Mesothelial cell of epicardium (in vitro differentiated cells): ENCODE data around the gene QSOX1. TPM values are rescaled to one million over a fixed set of nuclear protein-coding genes. Genes with fewer than 3 reads are reported as not detected.
A peak's percentile ranks its signal among the peaks of the same experiment; 100 is the strongest.

Source experiments
- DNase-seq, 2 experiments: peaks; one replicate each; pipeline ENCODE4 v3.0.0; 2021; ENCODE audit warnings: low spot score in 2 of 2; ENCODE audit not compliant: unreplicated experiment in 2 of 2
- H3K27ac Mint-ChIP-seq: 2 replicates; pipeline ENCODE4 v1.8.0; 2021; ENCODE audit warnings: mixed read lengths
- H3K27me3 Mint-ChIP-seq: 2 replicates; pipeline ENCODE4 v1.8.0; 2021; ENCODE audit warnings: low read depth, mixed read lengths
- H3K36me3 Mint-ChIP-seq: 2 replicates; pipeline ENCODE4 v1.8.0; 2021; ENCODE audit warnings: mixed read lengths
- H3K4me1 Mint-ChIP-seq: 2 replicates; pipeline ENCODE4 v1.8.0; 2021; ENCODE audit warnings: mixed read lengths
- H3K4me3 Mint-ChIP-seq: 2 replicates; pipeline ENCODE4 v1.8.0; 2021; ENCODE audit warnings: mild to moderate bottlenecking, moderate library complexity, mixed read lengths
- H3K9me3 Mint-ChIP-seq: 2 replicates; pipeline ENCODE4 v1.8.0; 2021; ENCODE audit warnings: mixed read lengths
- total RNA-seq: library from RNA; stranded (reverse); gene quantifications from 3 replicates; pipeline ENCODE4 v1.2.1, GENCODE V29; 2021
- TF ChIP-seq, protein P1 (sequence below): fragments of 200-600 bp; sonication (generic); IDR thresholded peaks from one replicate; pipeline ENCODE4 v1.5.0; 2021; ENCODE audit warnings: antibody characterized with exemption; ENCODE audit not compliant: unreplicated experiment

Gene QSOX1
- total RNA-seq, 1 donor from 2014 or later: 70.6 TPM

DNA sequence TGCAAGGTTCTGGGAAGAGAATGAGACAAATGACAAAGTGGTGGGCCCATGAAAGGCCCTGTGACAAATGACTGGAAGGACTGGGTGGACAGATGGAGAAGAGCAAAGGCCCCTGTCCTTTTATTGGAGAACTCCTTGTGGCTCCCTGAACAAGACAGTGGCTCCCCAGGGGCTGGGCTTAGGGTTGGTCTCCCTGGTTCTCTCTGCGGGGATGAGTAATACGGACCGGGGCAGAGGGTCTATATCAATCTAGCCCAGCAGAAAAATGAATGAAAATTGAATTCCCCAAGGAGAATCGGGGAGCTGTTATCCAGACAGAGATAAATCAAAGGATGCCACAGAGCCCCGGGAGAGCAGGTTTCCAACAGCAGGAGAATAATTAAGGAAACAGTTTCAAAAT is 70.2 kb downstream of the QSOX1 start:
- DNase-seq: no peak
- TF ChIP-seq, protein P1, sequence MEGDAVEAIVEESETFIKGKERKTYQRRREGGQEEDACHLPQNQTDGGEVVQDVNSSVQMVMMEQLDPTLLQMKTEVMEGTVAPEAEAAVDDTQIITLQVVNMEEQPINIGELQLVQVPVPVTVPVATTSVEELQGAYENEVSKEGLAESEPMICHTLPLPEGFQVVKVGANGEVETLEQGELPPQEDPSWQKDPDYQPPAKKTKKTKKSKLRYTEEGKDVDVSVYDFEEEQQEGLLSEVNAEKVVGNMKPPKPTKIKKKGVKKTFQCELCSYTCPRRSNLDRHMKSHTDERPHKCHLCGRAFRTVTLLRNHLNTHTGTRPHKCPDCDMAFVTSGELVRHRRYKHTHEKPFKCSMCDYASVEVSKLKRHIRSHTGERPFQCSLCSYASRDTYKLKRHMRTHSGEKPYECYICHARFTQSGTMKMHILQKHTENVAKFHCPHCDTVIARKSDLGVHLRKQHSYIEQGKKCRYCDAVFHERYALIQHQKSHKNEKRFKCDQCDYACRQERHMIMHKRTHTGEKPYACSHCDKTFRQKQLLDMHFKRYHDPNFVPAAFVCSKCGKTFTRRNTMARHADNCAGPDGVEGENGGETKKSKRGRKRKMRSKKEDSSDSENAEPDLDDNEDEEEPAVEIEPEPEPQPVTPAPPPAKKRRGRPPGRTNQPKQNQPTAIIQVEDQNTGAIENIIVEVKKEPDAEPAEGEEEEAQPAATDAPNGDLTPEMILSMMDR: no peak

GRCh38 chr1:180225403-180225802 is 70.7 kb downstream of the QSOX1 start:
- TF ChIP-seq, protein P1: no peak
- Mint-ChIP-seq H3K27ac (no peak overlapping the region), H3K27me3 (peaks cover 82% of the 10 kb centered on the region)

More for the DNA sequence above, 70.2 kb downstream of the QSOX1 start:
- Mint-ChIP-seq H3K4me3 (no peak overlapping the region), H3K4me1 (peaks cover 2% of the 10 kb centered on the region), H3K36me3 (no peaks in the 10 kb centered on the region), H3K27me3 (peaks cover 80% of the 10 kb centered on the region), H3K9me3 (no peaks in the 10 kb centered on the region), H3K27ac (no peak overlapping the region)

GRCh38 chr1:180227861-180228647 is 73.4 kb downstream of the QSOX1 start:
- no peak for DNase-seq
- H3K27me3 Mint-ChIP-seq: peaks cover 89% of the 10 kb centered on the region
- TF ChIP-seq, protein P1: no peak
- H3K9me3 Mint-ChIP-seq: no peaks in the 10 kb centered on the region
- H3K36me3 Mint-ChIP-seq: no peaks in the 10 kb centered on the region
- H3K4me3 Mint-ChIP-seq: peak overlapping the region; percentile 58
- no peak overlapping the region for H3K27ac Mint-ChIP-seq
- peaks cover 9% of the 10 kb centered on the region for H3K4me1 Mint-ChIP-seq

More at GRCh38 chr1:180225403-180225802, 70.7 kb downstream of the QSOX1 start:
- peaks cover 2% of the 10 kb centered on the region for H3K4me1 Mint-ChIP-seq
- no peaks in the 10 kb centered on the region for H3K9me3 Mint-ChIP-seq
- no peaks in the 10 kb centered on the region for H3K36me3 Mint-ChIP-seq
- DNase-seq: no peak
- H3K4me3 Mint-ChIP-seq: no peak overlapping the region

DNA sequence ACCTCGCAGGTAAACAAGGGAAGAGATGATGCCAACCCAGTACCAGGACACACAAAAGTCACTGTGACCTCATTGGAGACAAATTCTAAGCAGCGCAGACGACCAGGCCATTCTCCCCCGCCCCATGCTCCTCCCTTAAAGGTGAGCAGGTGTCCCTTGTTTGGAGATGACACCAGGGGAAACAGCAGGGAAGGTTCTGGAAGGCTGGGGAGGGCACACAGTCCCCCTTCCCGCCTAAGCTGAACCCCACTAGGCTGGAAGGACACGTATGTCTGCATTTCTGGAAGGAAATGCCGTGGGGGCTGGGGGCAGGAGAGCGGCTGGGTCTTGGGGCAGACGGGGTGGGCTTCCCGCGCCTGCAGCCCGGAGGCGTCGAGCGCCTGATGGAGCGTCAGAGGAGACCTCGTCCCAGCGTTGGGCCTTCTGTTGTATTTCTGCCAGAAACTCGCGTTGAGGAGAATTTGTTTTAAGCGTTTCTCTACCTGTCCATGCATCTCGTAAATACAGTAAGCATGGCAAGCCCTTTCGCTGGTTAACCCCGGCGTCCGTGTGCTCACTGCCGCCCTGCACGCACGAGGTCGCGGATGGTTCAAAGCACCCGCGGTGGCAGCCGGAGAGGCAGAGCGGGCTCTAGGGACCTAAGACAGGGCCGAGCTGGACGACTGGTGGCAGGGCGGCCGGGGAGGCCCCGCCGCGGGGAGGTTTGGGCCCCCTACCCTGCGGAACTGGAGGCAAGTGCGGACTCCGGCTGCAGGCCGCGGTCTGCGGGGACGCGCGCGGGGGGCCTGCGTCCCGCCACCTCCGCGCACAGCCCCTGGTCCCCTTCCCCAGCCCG is 74.2 kb downstream of the QSOX1 start:
- no peaks in the 10 kb centered on the region for H3K9me3 Mint-ChIP-seq
- no peaks in the 10 kb centered on the region for H3K36me3 Mint-ChIP-seq
- DNase-seq: no peak
- H3K27me3 Mint-ChIP-seq: peaks cover 89% of the 10 kb centered on the region
- TF ChIP-seq, protein P1: no peak
- H3K4me1 Mint-ChIP-seq: peaks cover 10% of the 10 kb centered on the region
- no peak overlapping the region for H3K27ac Mint-ChIP-seq
- H3K4me3 Mint-ChIP-seq: peak overlapping the region; percentile 61

DNA sequence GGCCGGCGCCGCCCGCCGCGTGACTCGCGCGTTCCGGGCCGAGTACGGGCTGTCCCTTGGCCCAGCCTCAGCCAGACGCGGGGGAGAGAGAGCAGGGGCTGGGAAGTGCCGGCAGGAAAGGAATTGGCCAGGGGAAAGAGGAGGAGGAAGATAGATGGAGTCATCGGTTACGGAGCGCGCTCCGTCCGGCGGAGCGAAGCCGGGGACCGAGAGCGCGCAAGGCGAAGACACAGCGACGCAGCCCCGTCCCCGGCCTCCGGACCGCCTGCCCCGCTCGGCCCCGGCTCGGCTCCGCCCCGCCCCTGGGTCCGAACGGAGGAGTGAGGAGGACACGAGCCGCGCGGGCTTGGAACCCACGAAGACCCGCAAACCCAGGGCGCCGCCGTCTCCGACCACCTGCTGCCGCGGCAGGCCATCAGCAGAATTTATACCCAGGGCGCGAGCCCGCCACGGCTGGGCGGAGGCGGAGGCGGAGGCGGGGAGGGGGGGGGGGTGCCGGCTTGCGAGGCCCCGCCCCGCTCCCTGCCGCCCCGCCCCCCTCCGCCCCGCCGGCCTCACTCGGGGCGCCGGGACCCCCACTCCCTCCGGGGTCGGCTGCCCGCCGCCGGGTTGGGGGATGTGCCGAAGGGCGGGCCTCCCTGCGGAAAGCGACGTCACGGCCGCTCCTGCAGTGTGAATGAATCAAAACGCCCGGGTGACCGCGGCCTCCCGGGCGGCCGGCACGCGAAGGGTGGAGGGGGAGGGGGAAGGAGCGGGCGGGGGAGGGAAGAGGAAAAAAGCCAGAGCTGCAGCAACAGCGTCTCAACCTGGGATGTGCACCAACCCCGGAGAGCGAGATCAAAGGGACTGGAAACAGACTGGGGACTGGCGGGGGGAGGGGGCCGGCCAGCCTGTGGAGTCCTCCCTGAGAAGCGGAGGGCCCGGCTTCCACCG is 75.1 kb downstream of the QSOX1 start, which contains the start of gene LHX4:
Gene LHX4, plus strand, starts transcription at position 782 of the 933 bp plus-strand sequence. CDS start 266 bp downstream, outside the sequence.
- Mint-ChIP-seq H3K36me3 (no peaks in the 10 kb centered on the region), H3K27ac (peak within 1 kb of the TSS; percentile 50), H3K9me3 (no peaks in the 10 kb centered on the region), H3K4me1 (peaks cover 17% of the 10 kb centered on the region), H3K4me3 (peak within 1 kb of the TSS; percentile 71), H3K27me3 (peaks cover 89% of the 10 kb centered on the region)
- DNase-seq: no peak
- TF ChIP-seq, protein P1: no peak
